Sigmoid colon (tissue), 7 donors: ENCODE measurements around the gene CERS3. TPM values are rescaled to one million over a fixed set of nuclear protein-coding genes. Genes with fewer than 3 reads are reported as not detected.

Source experiments
- DNase-seq: peaks from one replicate; pipeline ENCODE4 v3.0.0-alpha.2; 2019
- H3K27ac ChIP-seq, 4 donors: fragments of 200-600 bp; sonication (generic); one replicate each; pipeline ENCODE4 v1.5.1; 2016 to 2019; ENCODE audit warnings: mild to moderate bottlenecking in 1 of 4
- H3K27me3 ChIP-seq, 3 donors: fragments of 200-600 bp; sonication (generic); one replicate each; pipeline ENCODE4 v1.5.1; 2019; ENCODE audit warnings: mild to moderate bottlenecking in 1 of 3
- H3K36me3 ChIP-seq, 4 donors: fragments of 200-600 bp; sonication (generic); one replicate each; pipeline ENCODE4 v1.5.1; 2016 to 2019
- H3K4me1 ChIP-seq, 4 donors: fragments of 200-600 bp; sonication (generic); one replicate each; pipeline ENCODE4 v1.5.1; 2017 to 2019
- H3K4me3 ChIP-seq, 4 donors: fragments of 200-600 bp; sonication (generic); one replicate each; pipeline ENCODE4 v1.5.1; 2017 to 2019; ENCODE audit warnings: mild to moderate bottlenecking in 2 of 4, moderate library complexity in 1 of 4
- H3K9me3 ChIP-seq, 4 donors: fragments of 200-600 bp in 3 of 4; sonication (generic) in 3 of 4; one replicate each; pipeline versions ENCODE4 v1.5.1 to v1.6.1; 2013 to 2019
- EP300 ChIP-seq, 4 donors: sonication (generic); formaldehyde crosslinking; IDR thresholded peaks; one replicate each; pipeline ENCODE4 v1.6.1; 2017; ENCODE audit warnings: antibody characterized with exemption in 4 of 4
- POLR2A ChIP-seq, 2 donors: fragments of 450-650 bp; IDR thresholded peaks; one replicate each; pipeline ENCODE4 v1.6.1; 2016; ENCODE audit warnings: antibody characterized with exemption in 2 of 2, mild to moderate bottlenecking in 2 of 2, moderate library complexity in 2 of 2
- POLR2AphosphoS5 ChIP-seq, 4 donors: sonication (generic); formaldehyde crosslinking; IDR thresholded peaks; one replicate each; pipeline ENCODE4 v1.6.1; 2017; ENCODE audit warnings: antibody characterized with exemption in 4 of 4
- WGBS, 2 donors: extraction: QIAGEN DNeasy Blood & Tissue Kit; methylation state at CpG; one replicate each; pipeline ENCODE4 v1.1.7; 2013; 5-methylcytosine and 5-hydroxymethylcytosine counted together
- intact Hi-C: fragments of 100-400 bp; cut with DNase I; formaldehyde crosslinking; loops from one replicate; pipeline ENCODE4 v1.15.1; 2023
- polyA plus RNA-seq, 3 donors: library from polyadenylated mRNA; stranded (reverse); fragments of 200-250 nt; gene quantifications; one replicate each; pipeline ENCODE4 v1.2.3, GENCODE V29; 2013
- total RNA-seq, 4 donors: library from RNA; depleted of rRNA; stranded (reverse); fragments of >200 nt; gene quantifications; one replicate each; pipeline ENCODE4 v1.1.0, GENCODE V29; 2016
- TF ChIP-seq, protein P1 (sequence below), 4 experiments: fragments of 450-650 bp in 3 of 4; fragments of 200-600 bp in 1 of 4; IDR thresholded peaks; one replicate each; pipeline ENCODE4 v1.5.1; 2016 to 2019; ENCODE audit warnings: antibody characterized with exemption in 4 of 4, mild to moderate bottlenecking in 3 of 4, moderate library complexity in 2 of 4
- donor health status: healthy with polysubstance abuse.
- donor health status: Bipolar disorder and iron deficiency.
- donor health status: healthy.

Gene CERS3
- total and polyA plus RNA-seq, 7 donors: 0.20 to 0.49 TPM; not detected in 5

- Histone ChIP-seq H3K4me3 (no peak overlapping the region), H3K36me3 (no peaks in the 10 kb centered on the region), H3K9me3 (no peaks in the 10 kb centered on the region), H3K27me3 (no peaks in the 10 kb centered on the region), H3K27ac (no peak overlapping the region), H3K4me1 (no peaks in the 10 kb centered on the region)
- no peak for DNase-seq
- 94% methylated on average over 16 of the region's 16 CpGs for WGBS, 2 donors
- TF ChIP-seq, protein P1, sequence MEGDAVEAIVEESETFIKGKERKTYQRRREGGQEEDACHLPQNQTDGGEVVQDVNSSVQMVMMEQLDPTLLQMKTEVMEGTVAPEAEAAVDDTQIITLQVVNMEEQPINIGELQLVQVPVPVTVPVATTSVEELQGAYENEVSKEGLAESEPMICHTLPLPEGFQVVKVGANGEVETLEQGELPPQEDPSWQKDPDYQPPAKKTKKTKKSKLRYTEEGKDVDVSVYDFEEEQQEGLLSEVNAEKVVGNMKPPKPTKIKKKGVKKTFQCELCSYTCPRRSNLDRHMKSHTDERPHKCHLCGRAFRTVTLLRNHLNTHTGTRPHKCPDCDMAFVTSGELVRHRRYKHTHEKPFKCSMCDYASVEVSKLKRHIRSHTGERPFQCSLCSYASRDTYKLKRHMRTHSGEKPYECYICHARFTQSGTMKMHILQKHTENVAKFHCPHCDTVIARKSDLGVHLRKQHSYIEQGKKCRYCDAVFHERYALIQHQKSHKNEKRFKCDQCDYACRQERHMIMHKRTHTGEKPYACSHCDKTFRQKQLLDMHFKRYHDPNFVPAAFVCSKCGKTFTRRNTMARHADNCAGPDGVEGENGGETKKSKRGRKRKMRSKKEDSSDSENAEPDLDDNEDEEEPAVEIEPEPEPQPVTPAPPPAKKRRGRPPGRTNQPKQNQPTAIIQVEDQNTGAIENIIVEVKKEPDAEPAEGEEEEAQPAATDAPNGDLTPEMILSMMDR (IDR thresholded peaks at IDR 0.05): no peak
- TF ChIP-seq EP300 (IDR thresholded peaks at IDR 0.05): no peak
- TF ChIP-seq POLR2A (IDR thresholded peaks at IDR 0.05): no peak
- TF ChIP-seq POLR2AphosphoS5 (IDR thresholded peaks at IDR 0.05): no peak
- intact Hi-C loops: no loop called here
Observed at GRCh38 chr15:100553468-100553867, 24.7 kb upstream of the CERS3 start.

GRCh38 chr15:100547961-100548360 lies 19.2 kb upstream of the CERS3 start:
- TF ChIP-seq POLR2AphosphoS5 (IDR thresholded peaks at IDR 0.05) (no peak), POLR2A (IDR thresholded peaks at IDR 0.05) (no peak), EP300 (IDR thresholded peaks at IDR 0.05) (no peak)
- TF ChIP-seq, protein P1 (IDR thresholded peaks at IDR 0.05): no peak
- Histone ChIP-seq H3K36me3 (no peaks in the 10 kb centered on the region), H3K27ac (no peak overlapping the region), H3K4me3 (no peak overlapping the region), H3K9me3 (no peaks in the 10 kb centered on the region), H3K27me3 (peaks cover 0 to 18% (median 7%) of the 10 kb centered on the region in 3 donors), H3K4me1 (no peaks in the 10 kb centered on the region)
- WGBS, 2 donors: 84 to 88% methylated on average over 5 of the region's 5 CpGs
- intact Hi-C loops: no loop called here
- DNase-seq: no peak

DNA sequence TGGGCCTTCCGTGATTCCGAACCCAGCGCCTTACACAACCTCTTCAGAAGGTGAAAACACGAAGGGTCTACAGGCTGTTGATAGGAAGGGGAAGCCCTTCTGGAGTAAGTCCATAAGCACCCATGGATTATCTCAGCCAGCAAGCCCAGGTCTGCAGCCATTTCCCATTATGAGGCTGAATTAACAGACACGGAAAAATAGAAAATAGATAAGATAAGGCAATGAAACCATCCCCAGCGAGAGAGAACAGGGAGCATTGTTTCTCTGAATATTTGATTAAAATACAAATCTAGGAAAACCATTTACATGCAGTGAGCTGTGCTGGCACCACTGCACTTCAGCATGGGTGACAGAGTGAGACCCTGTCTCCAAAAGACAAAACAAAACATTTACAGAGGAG lies 16.2 kb upstream of the CERS3 start:
- 73 to 76% methylated on average over 6 of the region's 6 CpGs for WGBS, 2 donors
- TF ChIP-seq POLR2AphosphoS5 (IDR thresholded peaks at IDR 0.05) (no peak), EP300 (IDR thresholded peaks at IDR 0.05) (no peak), POLR2A (IDR thresholded peaks at IDR 0.05) (no peak)
- TF ChIP-seq, protein P1 (IDR thresholded peaks at IDR 0.05): no peak
- no peaks in the 10 kb centered on the region for H3K36me3 ChIP-seq
- H3K27ac ChIP-seq: no peak overlapping the region
- H3K9me3 ChIP-seq: no peaks in the 10 kb centered on the region
- no peak for DNase-seq
- H3K4me3 ChIP-seq: no peak overlapping the region
- H3K27me3 ChIP-seq: peaks cover 0 to 18% (median 7%) of the 10 kb centered on the region in 3 donors
- no peaks in the 10 kb centered on the region for H3K4me1 ChIP-seq
- intact Hi-C loops: no loop called here

- 26 to 76% methylated on average over 57 of the region's 57 CpGs for WGBS, 2 donors
- no peak for TF ChIP-seq POLR2AphosphoS5 (IDR thresholded peaks at IDR 0.05)
- no peak for TF ChIP-seq POLR2A (IDR thresholded peaks at IDR 0.05)
- TF ChIP-seq, protein P1 (IDR thresholded peaks at IDR 0.05): no peak
- TF ChIP-seq EP300 (IDR thresholded peaks at IDR 0.05): no peak
- no peak for DNase-seq
- H3K27ac ChIP-seq: no peak overlapping the region
- no peaks in the 10 kb centered on the region for H3K9me3 ChIP-seq
- H3K4me1 ChIP-seq: no peaks in the 10 kb centered on the region
- intact Hi-C loops: no loop called here
- peaks cover 0 to 18% (median 7%) of the 10 kb centered on the region in 3 donors for H3K27me3 ChIP-seq
- no peaks in the 10 kb centered on the region for H3K36me3 ChIP-seq
- H3K4me3 ChIP-seq: no peak overlapping the region
Observed at GRCh38 chr15:100544338-100544841, 15.6 kb upstream of the CERS3 start.

DNA sequence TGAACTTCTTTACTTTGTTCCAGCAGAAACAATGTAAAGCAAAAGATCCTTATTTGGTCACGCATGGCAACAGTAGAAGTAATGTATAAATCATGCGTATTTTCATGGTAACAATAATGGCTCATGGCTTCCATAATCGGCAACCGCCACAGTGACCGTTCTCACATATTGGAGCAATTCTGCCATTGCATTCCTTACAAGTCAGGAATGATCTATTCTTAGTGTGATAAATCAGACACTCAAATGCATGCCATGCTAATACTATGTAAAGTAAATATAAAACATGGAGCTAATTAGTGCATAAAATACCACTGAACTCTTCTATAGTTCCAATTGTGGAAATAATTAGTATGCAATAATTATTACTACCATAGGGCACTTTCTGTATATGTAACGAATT lies 13.5 kb upstream of the CERS3 start:
- no peak for DNase-seq
- intact Hi-C loops: no loop called here
- WGBS, 2 donors: 92 to 93% methylated on average over 6 of the region's 6 CpGs
- peaks cover 0 to 18% (median 7%) of the 10 kb centered on the region in 3 donors for H3K27me3 ChIP-seq
- H3K9me3 ChIP-seq: no peaks in the 10 kb centered on the region
- no peak overlapping the region for H3K27ac ChIP-seq
- no peak for TF ChIP-seq POLR2AphosphoS5 (IDR thresholded peaks at IDR 0.05)
- H3K36me3 ChIP-seq: no peaks in the 10 kb centered on the region
- no peak overlapping the region for H3K4me3 ChIP-seq
- H3K4me1 ChIP-seq: no peaks in the 10 kb centered on the region
